Endothelial cell of umbilical vein (primary cell): ENCODE results near the gene SMAD3. TPM values are rescaled to one million over a fixed set of nuclear protein-coding genes. Genes with fewer than 3 reads are reported as not detected.

Source experiments
- BruUV-seq: library from RNA; stranded (reverse); fragments of 400-500 nt; replicated peaks from 2 replicates; lab custom pipeline; 2021; lab: Mats Ljungman, UMichigan
- CTCF ChIA-PET: fragments of 300-600, 350-600 bp; sonication (Branson Sonifier 250); formaldehyde crosslinking; loops from one replicate; lab custom pipeline; 2021; ENCODE audit warnings: antibody characterized with exemption, inconsistent platforms; lab: Charles Lee
- POLR2A ChIA-PET: fragments of 300-600, 350-600 bp; sonication (Branson Sonifier 250); formaldehyde crosslinking; loops from one replicate; lab custom pipeline; 2021; ENCODE audit warnings: antibody characterized with exemption, inconsistent platforms; lab: Charles Lee
- DNase-seq: peaks from one replicate; pipeline ENCODE4 v3.0.0-alpha.2; 2011; ENCODE audit warnings: low read depth, low spot score
- FAIRE-seq: peaks from 2 replicates; lab custom pipeline; 2011; peaks lifted over from hg19 to GRCh38; lab: Jason Lieb, UNC
- H2AFZ ChIP-seq: 2 replicates; pipeline ENCODE4 v1.6.0; 2012; ENCODE audit warnings: low read depth, low read length, control low read depth, inconsistent platforms
- H3K27ac ChIP-seq: 2 replicates; pipeline ENCODE4 v1.5.1; 2011; ENCODE audit warnings: low read depth, mild to moderate bottlenecking, control low read depth, low read length, moderate library complexity; ENCODE audit not compliant: insufficient read depth
- H3K27me3 ChIP-seq, 2 experiments: 2 replicates each; pipeline versions ENCODE4 v1.6.0 to v1.6.1; 2011; ENCODE audit warnings: low read length in 2 of 2, mixed read lengths in 1 of 2; ENCODE audit not compliant: control insufficient read depth in 2 of 2, insufficient read depth in 2 of 2
- H3K36me3 ChIP-seq, 2 experiments: 2 replicates in 1 of 2; 3 replicates in 1 of 2; pipeline ENCODE4 v1.5.1; 2011; ENCODE audit warnings: low read length in 2 of 2, mild to moderate bottlenecking in 1 of 2, moderate library complexity in 1 of 2; ENCODE audit not compliant: control insufficient read depth in 2 of 2, insufficient read depth in 2 of 2; ENCODE audit errors: extremely low read depth in 1 of 2
- H3K4me1 ChIP-seq: 3 replicates; pipeline ENCODE4 v1.5.1; 2011; ENCODE audit warnings: mild to moderate bottlenecking, low read length; ENCODE audit not compliant: control insufficient read depth, insufficient read depth; ENCODE audit errors: extremely low read depth
- H3K4me2 ChIP-seq: 2 replicates; pipeline ENCODE4 v1.6.1; 2011; ENCODE audit warnings: low read length, control low read depth, mixed read lengths; ENCODE audit not compliant: insufficient read depth
- H3K4me3 ChIP-seq, 3 experiments: fragments of 200-600 bp in 1 of 3; sonication (generic), shearing (Covaris generic) in 1 of 3; replicated peaks in 1 of 3; 2 replicates each; pipeline ENCODE4 v1.5.1; 2011 to 2016; ENCODE audit warnings: control low read depth in 3 of 3, low read length in 3 of 3, mild to moderate bottlenecking in 2 of 3, inconsistent platforms in 1 of 3, low read depth in 1 of 3, moderate library complexity in 1 of 3; ENCODE audit not compliant: insufficient read depth in 1 of 3
- H3K79me2 ChIP-seq: 2 replicates; pipeline ENCODE4 v1.6.0; 2012; ENCODE audit warnings: low read length, inconsistent platforms; ENCODE audit not compliant: control insufficient read depth, insufficient read depth
- H3K9ac ChIP-seq: replicated peaks from 2 replicates; pipeline ENCODE3; 2011; ENCODE audit warnings: low read length, control low read depth; ENCODE audit not compliant: insufficient read depth; ENCODE audit errors: extremely low read depth
- H3K9me1 ChIP-seq: replicated peaks from 3 replicates; pipeline ENCODE4 v1.6.0; 2011; ENCODE audit warnings: mild to moderate bottlenecking, low read length; ENCODE audit not compliant: control insufficient read depth, insufficient read depth; ENCODE audit errors: extremely low read depth
- H3K9me3 ChIP-seq: replicated peaks from 2 replicates; pipeline ENCODE4 v1.5.1; 2012; ENCODE audit warnings: low read length, inconsistent platforms; ENCODE audit not compliant: control insufficient read depth, insufficient read depth
- H4K20me1 ChIP-seq: replicated peaks from 2 replicates; pipeline ENCODE3; 2011; ENCODE audit warnings: mild to moderate bottlenecking, low read length; ENCODE audit not compliant: control insufficient read depth, insufficient read depth; ENCODE audit errors: extremely low read depth
- CTCF ChIP-seq, 2 donors: IDR thresholded peaks; 1 replicate in 1 of 2; 2 replicates in 1 of 2; pipeline ENCODE4 v1.5.1; 2011; ENCODE audit warnings: low read length in 2 of 2, mild to moderate bottlenecking in 2 of 2, moderate library complexity in 2 of 2, control low read depth in 1 of 2, inconsistent platforms in 1 of 2, low read depth in 1 of 2; ENCODE audit not compliant: insufficient read depth in 1 of 2; ENCODE audit errors: extremely low read depth in 1 of 2
- FOS ChIP-seq: IDR thresholded peaks from 2 replicates; pipeline ENCODE4 v1.6.1; 2011; ENCODE audit warnings: mild to moderate bottlenecking, low read length, moderate library complexity, borderline replicate concordance; ENCODE audit not compliant: insufficient read depth
- GATA2 ChIP-seq: IDR thresholded peaks from 2 replicates; pipeline ENCODE4 v1.7.0; 2011; ENCODE audit warnings: low read depth, mild to moderate bottlenecking, moderate library complexity, mixed read lengths, low read length; ENCODE audit not compliant: insufficient read length, insufficient read depth
- JUN ChIP-seq: IDR thresholded peaks from 2 replicates; pipeline ENCODE4 v1.6.1; 2011; ENCODE audit warnings: borderline replicate concordance, low read depth; ENCODE audit not compliant: insufficient read length, insufficient read depth
- MAX ChIP-seq: IDR thresholded peaks from 2 replicates; pipeline ENCODE4 v1.6.1; 2011; ENCODE audit not compliant: insufficient read depth, insufficient read length
- MYC ChIP-seq: IDR thresholded peaks from one replicate; pipeline ENCODE4 v1.6.1; 2011; ENCODE audit warnings: mild to moderate bottlenecking, low read depth, low read length
- POLR2A ChIP-seq: IDR thresholded peaks from 2 replicates; pipeline ENCODE4 v1.6.1; 2012; ENCODE audit warnings: low read depth, mild to moderate bottlenecking, control low read depth, low read length
- dilution Hi-C: fragments of 300-500 bp; cut with MboI; formaldehyde crosslinking; loops from one replicate; pipeline ENCODE4 v1.15.0; 2019; ENCODE audit warnings: low sequenced_read_pairs; ENCODE audit not compliant: extremely low pct_ligation_motif_present
- intact Hi-C: fragments of 100-400 bp; cut with micrococcal nuclease; formaldehyde crosslinking; loops from one replicate; pipeline ENCODE4 v1.10.0; 2022
- polyA plus RNA-seq, 4 experiments: library from polyadenylated mRNA; depleted of rRNA in 3 of 4; stranded (reverse) in 3 of 4; unstranded in 1 of 4; fragments of >200 nt; gene quantifications; 2 replicates each; pipeline versions ENCODE4 v1.2.1 to v1.2.3, GENCODE V29; 2011 to 2012; ENCODE audit warnings: missing spikeins in 1 of 4
- total RNA-seq: library from RNA; stranded (reverse); gene quantifications from 2 replicates; pipeline ENCODE4 v1.2.3, GENCODE V29; 2021

Gene SMAD3
- total and polyA plus RNA-seq, 2 donors (not counting 3 experiments of a cell fraction or from before 2014, with no cell fraction given): 56.4 to 88.2 TPM

GRCh38 chr15:67199391-67199790 is 134.0 kb downstream of the SMAD3 start:
- peaks cover 0 to 2% of the 10 kb centered on the region in 2 experiments for H3K36me3 ChIP-seq
- H3K27me3 ChIP-seq: no peaks in the 10 kb centered on the region
- no peak for DNase-seq
- FAIRE-seq: no peak
- H3K79me2 ChIP-seq: no peaks in the 10 kb centered on the region
- H2AFZ ChIP-seq: no peak overlapping the region
- no peaks in the 10 kb centered on the region for H3K9me3 ChIP-seq
- intact Hi-C loops (loop anchor here (5.0 kb wide), 1 partner anchor 252 kb away; no protein-coding TSS in a partner anchor), dilution Hi-C loops (no loop called here)
- no peak overlapping the region for H3K27ac ChIP-seq
- no TSS peak for BruUV-seq
- TF ChIP-seq MYC: no peak
- TF ChIP-seq GATA2: no peak
- TF ChIP-seq POLR2A: no peak
- TF ChIP-seq FOS: no peak
- no peak for TF ChIP-seq JUN
- TF ChIP-seq MAX: no peak
- no peak for TF ChIP-seq CTCF (IDR thresholded peaks at IDR 0.05; ENCODE audit: extremely low read depth in 1 of 2, insufficient read depth in 1 of 2, low read depth in 1 of 2, low read length in 2 of 2)
- peaks cover 20% of the 10 kb centered on the region for H3K4me1 ChIP-seq
- ChIA-PET POLR2A (no interaction called here), CTCF (interaction anchor here (0.8 kb wide), 1 partner anchor 15 kb away, joined by 3 read pairs; no protein-coding TSS in a partner anchor)
- no peak overlapping the region for H3K9ac ChIP-seq
- no peak overlapping the region for H3K4me3 ChIP-seq
- no peaks in the 10 kb centered on the region for H3K9me1 ChIP-seq
- H4K20me1 ChIP-seq: no peaks in the 10 kb centered on the region
- no peak overlapping the region for H3K4me2 ChIP-seq
